NCI-H187 treated with DMSO at 0.1 percent for 48 hours (cell line): Measurements from ENCODE around the gene PRDM10.
"Not testable (repeated sequence)": the region's sequence is repeated elsewhere in the genome, so short reads cannot be mapped to it uniquely, and the experiment has no call there.

Source experiments
- DNase-seq: peaks from one replicate; lab custom pipeline; 2025; lab: John Stamatoyannopoulos, UW

Gene PRDM10

GRCh38 chr11:129974237-129974636 is 28.4 kb downstream of the PRDM10 start:
- DNase-seq, result no peak

- DNase-seq, result no peak
These were observed 28.8 kb downstream of the PRDM10 start for GRCh38 chr11:129973809-129974208.

DNA sequence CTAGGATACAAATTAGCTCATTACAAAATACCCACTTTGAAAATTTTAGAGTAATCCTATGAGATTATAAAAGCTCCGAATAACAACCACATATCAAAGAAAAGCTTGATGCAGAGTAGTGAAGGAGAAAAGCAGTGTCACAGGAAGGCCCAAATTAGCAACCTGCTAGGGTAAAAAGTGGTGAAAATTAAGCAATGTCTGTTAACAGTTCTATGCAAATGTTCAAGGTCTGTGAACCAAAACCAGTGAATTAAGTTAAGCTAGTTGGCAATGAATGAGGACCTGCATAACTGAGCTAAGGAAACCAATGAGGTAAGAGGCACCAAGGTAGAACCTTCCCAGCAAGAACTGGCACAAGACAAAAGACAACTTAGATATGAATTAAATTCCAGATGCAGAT is 29.6 kb downstream of the PRDM10 start:
- DNase-seq, result no peak

GRCh38 chr11:129972611-129973010 is 30.0 kb downstream of the PRDM10 start:
- no peak for DNase-seq

DNA sequence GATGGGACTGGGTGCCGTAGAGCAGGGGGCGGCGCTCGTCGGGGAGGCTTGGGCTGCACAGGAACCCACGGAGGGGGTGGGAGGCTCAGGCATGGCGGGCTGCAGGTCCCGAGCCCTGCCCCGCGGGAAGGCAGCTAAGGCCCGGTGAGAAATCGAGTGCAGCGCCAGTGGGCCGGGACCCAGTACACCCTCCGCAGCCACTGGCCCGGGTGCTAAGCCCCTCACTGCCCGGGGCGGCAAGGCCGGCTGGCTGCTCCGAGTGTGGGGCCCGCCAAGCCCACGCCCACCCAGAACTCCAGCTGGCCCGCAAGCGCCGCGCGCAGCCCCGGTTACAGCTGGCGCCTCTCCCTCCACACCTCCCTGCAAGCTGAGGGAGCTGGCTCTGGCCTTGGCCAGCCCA is 30.8 kb downstream of the PRDM10 start:
- DNase-seq, result not testable (repeated sequence)

- DNase-seq, result no peak
These were observed 32.7 kb downstream of the PRDM10 start for GRCh38 chr11:129969920-129970319.

- DNase-seq, result no peak
These were observed 33.8 kb downstream of the PRDM10 start for GRCh38 chr11:129968591-129969419.

DNA sequence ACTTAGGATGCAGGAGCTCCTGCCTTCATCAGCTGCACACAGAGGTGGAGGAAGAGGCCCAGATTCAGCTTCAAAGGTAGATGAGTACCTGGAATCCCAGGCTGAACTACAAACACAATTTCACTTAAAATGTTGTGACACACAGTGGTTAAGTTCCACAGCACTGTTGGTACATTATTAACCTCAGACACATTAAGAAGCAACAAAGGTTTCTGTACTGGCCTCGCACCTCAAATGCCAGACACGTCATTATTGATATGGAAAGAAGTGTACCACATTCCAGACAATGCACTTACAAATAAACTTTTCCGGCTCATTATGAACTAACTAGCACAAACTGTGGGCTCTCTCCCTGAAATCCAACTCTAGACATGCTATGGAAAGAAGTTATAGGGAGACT is 34.6 kb downstream of the PRDM10 start:
- no peak for DNase-seq

DNA sequence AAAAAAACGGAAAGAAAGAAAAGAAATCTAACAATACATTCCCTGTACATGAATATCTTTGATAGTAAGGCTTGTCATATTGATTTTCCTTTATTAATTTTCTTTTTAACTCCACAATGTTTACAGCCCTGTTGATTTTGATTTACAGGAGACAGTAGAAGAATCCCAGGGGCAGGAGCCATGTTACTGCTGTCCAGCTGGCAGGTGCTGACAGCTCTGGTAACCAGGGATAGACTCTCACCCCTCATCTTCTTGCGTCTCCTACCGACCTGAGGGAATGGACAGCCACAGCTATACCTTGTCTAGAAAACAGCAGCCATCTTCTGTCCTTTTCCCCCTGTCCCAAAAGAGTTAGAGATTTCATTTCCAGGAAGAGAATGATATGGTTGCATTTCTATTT is 37.4 kb downstream of the PRDM10 start:
- no peak for DNase-seq

- no peak for DNase-seq
These were observed 42.1 kb downstream of the PRDM10 start for GRCh38 chr11:129960216-129961214.

DNA sequence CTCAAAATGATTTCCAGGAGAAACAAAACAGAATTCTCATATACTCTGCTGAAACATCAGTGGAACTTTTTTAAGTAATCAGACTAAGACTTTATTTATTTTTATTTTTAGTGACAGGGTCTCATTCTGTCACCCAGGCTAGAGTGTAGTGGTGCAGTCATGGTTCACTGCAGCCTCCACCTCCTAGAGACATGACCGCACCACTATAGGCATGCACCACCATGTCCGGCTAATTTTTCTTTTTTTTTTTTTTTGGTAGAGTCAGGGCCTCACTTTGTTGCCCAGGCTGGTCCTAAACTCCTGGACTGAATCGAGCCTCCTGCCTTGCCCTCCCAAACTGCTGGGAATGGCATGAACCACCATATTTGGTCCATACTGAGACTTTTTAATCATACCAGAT is 42.9 kb downstream of the PRDM10 start:
- DNase-seq, result no peak

GRCh38 chr11:129955282-129955681 is 47.4 kb downstream of the PRDM10 start:
- DNase-seq, result no peak

- not testable (repeated sequence) for DNase-seq
These were observed 47.9 kb downstream of the PRDM10 start for GRCh38 chr11:129954703-129955102.

- DNase-seq, result no peak
These were observed 50.8 kb downstream of the PRDM10 start for GRCh38 chr11:129951866-129952262.

- DNase-seq, result no peak
These were observed 51.3 kb downstream of the PRDM10 start for GRCh38 chr11:129951201-129951865.

DNA sequence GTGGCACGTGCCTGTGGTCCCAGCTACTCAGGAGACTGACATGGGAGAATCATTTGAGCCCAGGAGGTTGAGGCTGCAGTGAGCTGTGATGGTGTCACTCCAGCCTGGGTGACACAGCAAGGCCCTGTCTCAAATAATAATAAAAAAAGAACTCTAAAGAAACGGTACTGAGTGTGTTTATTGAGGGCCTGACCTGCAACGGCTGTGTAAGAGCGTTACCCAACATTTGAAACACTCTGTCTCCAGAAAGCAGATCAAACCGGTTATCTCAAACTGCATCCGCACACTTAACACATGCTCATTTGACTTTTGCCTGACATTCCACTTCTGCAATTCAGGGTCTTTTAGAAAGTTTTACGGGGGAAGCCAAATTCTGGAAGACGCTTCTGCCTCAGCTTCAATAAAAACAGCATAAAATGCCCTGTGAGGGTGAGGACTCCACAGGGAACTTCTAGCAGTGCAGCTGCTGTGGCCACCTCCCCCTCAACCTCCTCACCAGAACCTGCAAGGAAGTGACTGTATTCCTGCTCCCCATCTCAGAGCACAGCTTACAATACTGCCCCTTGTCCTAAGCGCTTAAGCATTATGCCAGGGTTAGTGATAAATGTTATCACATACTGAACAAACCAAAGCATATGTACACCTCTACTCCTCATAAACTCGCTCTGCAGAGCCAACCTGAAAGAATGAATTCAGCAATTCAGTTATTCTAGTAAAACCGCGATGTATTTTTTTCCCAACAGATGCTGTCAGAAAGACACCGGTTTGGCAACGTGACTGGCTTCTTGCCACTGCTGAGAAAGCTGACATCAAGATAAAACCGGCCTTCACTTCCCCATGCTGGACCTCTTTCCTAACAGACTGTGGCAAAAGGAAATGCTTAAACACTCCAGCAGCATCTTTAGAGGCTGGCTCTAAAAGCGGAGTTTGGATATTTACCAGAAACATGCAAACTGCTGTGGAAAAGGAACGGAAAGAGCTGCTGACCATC is 52.2 kb downstream of the PRDM10 start:
- no peak for DNase-seq

DNA sequence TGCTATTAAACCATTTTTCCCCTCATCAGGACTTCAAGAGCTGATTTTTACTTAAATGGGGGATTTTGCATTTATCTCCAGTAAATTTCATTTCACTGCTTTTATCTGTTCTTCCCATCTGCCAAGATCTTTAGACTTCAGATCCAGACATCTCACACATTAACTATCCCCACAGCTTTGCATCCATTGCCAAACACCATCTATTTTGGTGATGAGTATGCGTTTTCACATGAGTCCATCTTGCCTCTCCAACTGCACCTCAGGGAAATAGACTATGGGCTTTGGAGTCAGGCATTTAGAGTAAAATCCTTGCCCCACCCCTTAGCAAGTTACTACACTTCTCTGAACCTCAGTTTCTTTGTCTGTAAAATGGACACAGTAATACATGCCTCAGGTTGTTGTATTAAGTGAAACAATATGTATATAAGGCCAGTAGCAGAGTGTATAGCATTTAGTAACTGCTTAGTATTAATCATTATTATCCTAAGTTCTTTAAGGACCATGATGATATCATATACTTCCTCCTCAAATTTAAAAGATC is 53.6 kb downstream of the PRDM10 start:
- no peak for DNase-seq

DNA sequence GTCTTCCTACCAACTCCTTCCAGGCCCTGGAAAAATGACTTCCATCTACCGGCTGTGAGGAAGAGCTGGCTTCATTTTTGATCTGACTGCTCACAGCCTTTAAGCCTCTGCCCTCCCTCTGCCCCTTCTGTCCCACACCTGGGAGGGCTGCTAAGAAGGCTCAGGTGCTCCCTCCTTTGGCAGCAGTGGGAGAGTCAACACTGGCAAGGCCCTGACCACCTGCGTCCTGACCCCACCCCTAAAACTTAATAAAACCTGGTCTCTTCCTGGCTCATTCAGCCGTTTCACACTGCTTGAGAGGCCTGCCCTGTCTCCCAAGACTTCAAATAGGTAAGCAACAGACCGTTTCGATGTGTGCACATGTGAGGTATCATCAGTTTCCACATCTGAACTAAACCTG is 55.2 kb downstream of the PRDM10 start:
- no peak for DNase-seq

DNA sequence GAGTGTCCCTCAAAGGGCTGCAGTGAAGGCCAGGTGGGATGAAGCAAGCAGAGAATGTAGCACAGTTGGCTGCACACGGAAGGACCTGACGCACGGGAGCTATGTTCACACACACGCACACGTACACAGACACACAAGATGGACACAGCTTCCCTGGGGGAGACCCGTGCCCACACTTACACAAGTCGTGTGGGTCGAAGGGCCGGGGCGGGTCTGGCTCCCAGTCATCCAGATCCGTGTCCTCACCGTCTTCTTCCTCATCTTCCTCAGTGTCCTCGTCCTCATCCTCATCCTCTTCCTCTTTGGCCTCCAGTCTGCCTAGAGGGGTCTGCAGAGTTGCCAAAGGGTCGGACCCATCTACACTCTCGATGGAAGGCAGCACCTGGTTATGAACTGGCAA is 55.7 kb downstream of the PRDM10 start:
- DNase-seq, result no peak

- no peak for DNase-seq
These were observed 56.4 kb downstream of the PRDM10 start for GRCh38 chr11:129946256-129946655.

DNA sequence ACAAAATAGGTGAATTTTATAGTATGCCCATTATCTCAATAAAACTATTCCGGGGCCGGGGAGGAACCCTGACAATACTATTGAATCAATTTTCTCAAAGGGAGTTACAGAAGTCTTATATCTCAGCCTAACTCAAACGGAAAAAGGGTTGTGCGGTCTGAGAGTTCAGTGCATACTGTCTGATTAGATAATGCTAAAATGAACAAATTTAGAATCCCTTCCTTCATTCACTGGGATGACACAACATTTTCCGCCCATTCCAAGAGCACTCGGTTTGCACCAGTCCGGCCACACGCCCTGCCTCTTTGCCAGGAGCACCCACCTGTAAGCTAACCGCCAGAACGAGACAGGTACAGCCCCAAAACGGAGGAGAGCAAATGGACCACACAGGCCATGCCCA is 57.3 kb downstream of the PRDM10 start:
- DNase-seq, result no peak
